Glutamatergic neuron (in vitro differentiated cells): ENCODE measurements around the gene ANKEF1. TPM values are rescaled to one million over a fixed set of nuclear protein-coding genes. Genes with fewer than 3 reads are reported as not detected.

Experiments used
- DNase-seq: peaks from one replicate; pipeline ENCODE4 v3.0.0; 2022
- H3K27ac Mint-ChIP-seq: one replicate; pipeline ENCODE4 v1.8.0; 2020; ENCODE audit warnings: mild to moderate bottlenecking, mixed read lengths, inconsistent platforms; ENCODE audit not compliant: unreplicated experiment
- H3K27me3 Mint-ChIP-seq: one replicate; pipeline ENCODE4 v1.8.0; 2020; ENCODE audit warnings: mild to moderate bottlenecking, moderate library complexity, mixed read lengths, inconsistent platforms; ENCODE audit not compliant: unreplicated experiment
- H3K36me3 Mint-ChIP-seq: one replicate; pipeline ENCODE4 v1.8.0; 2020; ENCODE audit warnings: mild to moderate bottlenecking, mixed read lengths, inconsistent platforms; ENCODE audit not compliant: unreplicated experiment
- H3K4me1 Mint-ChIP-seq: one replicate; pipeline ENCODE4 v1.8.0; 2020; ENCODE audit warnings: mild to moderate bottlenecking, low read depth, mixed read lengths, inconsistent platforms; ENCODE audit not compliant: unreplicated experiment
- H3K4me3 Mint-ChIP-seq: one replicate; pipeline ENCODE4 v1.8.0; 2020; ENCODE audit warnings: mild to moderate bottlenecking, mixed read lengths, inconsistent platforms; ENCODE audit not compliant: unreplicated experiment
- H3K9me3 Mint-ChIP-seq: one replicate; pipeline ENCODE4 v1.8.0; 2020; ENCODE audit warnings: mild to moderate bottlenecking, moderate library complexity, mixed read lengths, inconsistent platforms; ENCODE audit not compliant: unreplicated experiment
- CTCF ChIP-seq: fragments of 200-600 bp; sonication (generic); IDR thresholded peaks from one replicate; pipeline ENCODE4 v1.5.0; 2021; ENCODE audit not compliant: partially characterized antibody, unreplicated experiment
- total RNA-seq: library from RNA; stranded (reverse); fragmentation: NEBNext Ultra II Directional; extraction: Animal tissue kit (Norgen Biotek cat#: 25700); gene quantifications from one replicate; pipeline ENCODE4 v1.2.1, GENCODE V29; 2021; ENCODE audit not compliant: unreplicated experiment

The ANKEF1 gene
- total RNA-seq, 1 donor from 2014 or later: 4.3 TPM

GRCh38 chr20:10004900-10005299, 29.9 kb upstream of the ANKEF1 start:
- no peak for TF ChIP-seq CTCF
- H3K4me3 Mint-ChIP-seq: no peak overlapping the region
- no peak for DNase-seq
- H3K36me3 Mint-ChIP-seq: no peaks in the 10 kb centered on the region
- H3K27me3 Mint-ChIP-seq: no peaks in the 10 kb centered on the region
- H3K27ac Mint-ChIP-seq: no peak overlapping the region
- peaks cover 9% of the 10 kb centered on the region for H3K9me3 Mint-ChIP-seq
- H3K4me1 Mint-ChIP-seq: peaks cover 15% of the 10 kb centered on the region

- Mint-ChIP-seq H3K9me3 (peaks cover 9% of the 10 kb centered on the region), H3K4me3 (no peak overlapping the region), H3K4me1 (peaks cover 15% of the 10 kb centered on the region), H3K36me3 (no peaks in the 10 kb centered on the region), H3K27me3 (no peaks in the 10 kb centered on the region), H3K27ac (no peak overlapping the region)
- TF ChIP-seq CTCF: no peak
- DNase-seq: no peak
Observed at GRCh38 chr20:10005885-10006284, 28.9 kb upstream of the ANKEF1 start.

GRCh38 chr20:10006447-10007090, 28.2 kb upstream of the ANKEF1 start:
- H3K4me1 Mint-ChIP-seq: peaks cover 15% of the 10 kb centered on the region

GRCh38 chr20:10007158-10007557, 27.6 kb upstream of the ANKEF1 start:
- H3K27me3 Mint-ChIP-seq: no peaks in the 10 kb centered on the region
- peaks cover 15% of the 10 kb centered on the region for H3K4me1 Mint-ChIP-seq
- H3K4me3 Mint-ChIP-seq: no peak overlapping the region
- H3K27ac Mint-ChIP-seq: peak overlapping the region; percentile 81
- no peaks in the 10 kb centered on the region for H3K36me3 Mint-ChIP-seq
- peaks cover 9% of the 10 kb centered on the region for H3K9me3 Mint-ChIP-seq
- TF ChIP-seq CTCF: no peak
- no peak for DNase-seq

More at GRCh38 chr20:10006447-10007090, 28.2 kb upstream of the ANKEF1 start:
- Mint-ChIP-seq H3K36me3 (no peaks in the 10 kb centered on the region), H3K4me3 (no peak overlapping the region), H3K9me3 (peaks cover 9% of the 10 kb centered on the region), H3K27me3 (no peaks in the 10 kb centered on the region), H3K27ac (no peak overlapping the region)
- TF ChIP-seq CTCF: no peak
- no peak for DNase-seq

GRCh38 chr20:10007747-10008146, 27.0 kb upstream of the ANKEF1 start:
- H3K27me3 Mint-ChIP-seq: no peaks in the 10 kb centered on the region
- H3K36me3 Mint-ChIP-seq: no peaks in the 10 kb centered on the region
- no peak overlapping the region for H3K4me3 Mint-ChIP-seq
- TF ChIP-seq CTCF: no peak
- H3K4me1 Mint-ChIP-seq: peaks cover 15% of the 10 kb centered on the region
- DNase-seq: no peak
- H3K9me3 Mint-ChIP-seq: peaks cover 9% of the 10 kb centered on the region
- H3K27ac Mint-ChIP-seq: peak overlapping the region; percentile 81
